HCT116 (cell line): ENCODE measurements around the gene OR2G3.

Experiments
- CTCF ChIP-seq, 3 experiments: fragments of 200-600 bp in 1 of 3; sonication (generic) in 1 of 3; IDR thresholded peaks in 2 of 3; conservative IDR thresholded peaks in 1 of 3; 2 replicates each; pipeline ENCODE4 v1.5.1; 2012 to 2017; ENCODE audit warnings: low read depth in 2 of 3, low read length in 2 of 3, antibody characterized with exemption in 1 of 3, borderline replicate concordance in 1 of 3, control low read depth in 1 of 3, mild to moderate bottlenecking in 1 of 3, mixed read lengths in 1 of 3, mixed run types in 1 of 3, moderate library complexity in 1 of 3; ENCODE audit not compliant: insufficient read depth in 1 of 3
- ELF1 ChIP-seq: IDR thresholded peaks from 2 replicates; pipeline ENCODE4 v1.6.1; 2012; ENCODE audit warnings: low read depth, borderline replicate concordance
- POLR2AphosphoS5 ChIP-seq: IDR thresholded peaks from 2 replicates; pipeline ENCODE4 v1.6.1; 2011; ENCODE audit warnings: mild to moderate bottlenecking, low read depth, low read length, moderate library complexity
- RAD21 ChIP-seq: IDR thresholded peaks from 2 replicates; pipeline ENCODE4 v1.6.1; 2012; ENCODE audit warnings: low read depth, mild to moderate bottlenecking
- SRF ChIP-seq: IDR thresholded peaks from 2 replicates; pipeline ENCODE4 v1.6.1; 2012; ENCODE audit warnings: low read depth
- TCF7L2 ChIP-seq: IDR thresholded peaks from 2 replicates; pipeline ENCODE4 v1.7.0; 2011; ENCODE audit warnings: borderline replicate concordance, inconsistent platforms; ENCODE audit not compliant: insufficient read depth, insufficient read length; ENCODE audit errors: extremely low read depth
- YY1 ChIP-seq: IDR thresholded peaks from 2 replicates; pipeline ENCODE4 v1.6.1; 2011; ENCODE audit warnings: low read length, low read depth, moderate library complexity, mild to moderate bottlenecking; ENCODE audit not compliant: insufficient replicate concordance; ENCODE audit errors: extremely low read depth

DNA sequence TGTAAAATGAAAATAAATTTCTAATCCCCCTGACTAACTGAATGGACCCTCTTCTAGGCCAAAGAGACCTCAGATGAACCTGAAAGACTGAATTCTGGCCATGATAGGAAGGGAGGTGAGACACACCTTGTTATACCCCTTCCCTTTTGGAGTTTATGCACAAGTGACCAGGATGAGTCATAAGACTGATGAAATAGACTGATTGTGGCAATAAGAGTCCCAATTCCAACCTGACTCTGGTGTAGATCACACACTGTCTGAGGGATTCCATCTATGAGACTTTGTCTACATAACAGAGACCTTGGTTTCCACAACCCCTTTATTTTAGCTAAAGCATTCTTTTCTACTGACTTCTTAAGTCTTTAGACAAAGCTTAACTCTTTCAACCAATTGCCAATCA is 30.7 kb upstream of the OR2G3 start:
- TF ChIP-seq CTCF (IDR thresholded peaks at IDR 0.05 in 2 of 3, conservative IDR thresholded peaks at IDR 0.05 in 1 of 3; ENCODE audit: borderline replicate concordance in 1 of 3, insufficient read depth in 1 of 3, low read depth in 2 of 3, low read length in 2 of 3) (no peak), RAD21 (no peak), TCF7L2 (no peak), POLR2AphosphoS5 (no peak), SRF (no peak), YY1 (no peak), ELF1 (no peak)
